ENCODE results near the gene ACBD6. TPM values are rescaled to one million over a fixed set of nuclear protein-coding genes. Genes with fewer than 3 reads are reported as not detected.
"Not testable (repeated sequence)": the region's sequence is repeated elsewhere in the genome, so short reads cannot be mapped to it uniquely, and the experiment has no call there.

Gene ACBD6
- total and polyA plus RNA-seq, 7 donors, result 12.6 to 20.4 (median 17.3) TPM

- intact Hi-C loops (cut with DNase I), result no loop called here
- no peak for ATAC-seq
These were observed 34.1 kb downstream of the ACBD6 start for GRCh38 chr1:180468311-180468710.

GRCh38 chr1:180462102-180462501 lies 40.3 kb downstream of the ACBD6 start:
- H3K36me3 ChIP-seq (ENCODE audit: insufficient read depth in 1 of 2, low read depth in 1 of 2), result no peaks in the 10 kb centered on the region
- WGBS, 3 donors, result 82 to 95% (median 83%) methylated on average over 3 of the region's 3 CpGs
- H3K27ac ChIP-seq, result no peak overlapping the region
- H3K27me3 ChIP-seq (ENCODE audit: insufficient read depth in 3 of 3, low read length in 2 of 3), result no peaks in the 10 kb centered on the region
- DNase-seq (no peak), ATAC-seq (no peak)
- intact Hi-C loops (cut with DNase I), result no loop called here
- TF ChIP-seq CTCF (IDR thresholded peaks at IDR 0.05), result no peak
- peaks cover 27% of the 10 kb centered on the region for H3K9me3 ChIP-seq
- H3K4me1 ChIP-seq, result no peaks in the 10 kb centered on the region
- no peak overlapping the region for H3K4me3 ChIP-seq

More at GRCh38 chr1:180468311-180468710, 34.1 kb downstream of the ACBD6 start:
- no peak for TF ChIP-seq CTCF (IDR thresholded peaks at IDR 0.05)
- no peaks in the 10 kb centered on the region for H3K4me1 ChIP-seq
- 75 to 93% (median 81%) methylated on average over 5 of the region's 5 CpGs for WGBS, 3 donors
- H3K36me3 ChIP-seq (ENCODE audit: insufficient read depth in 1 of 2, low read depth in 1 of 2), result no peaks in the 10 kb centered on the region
- H3K27me3 ChIP-seq (ENCODE audit: insufficient read depth in 3 of 3, low read length in 2 of 3), result no peaks in the 10 kb centered on the region
- DNase-seq, result no peak
- H3K9me3 ChIP-seq, result peaks cover 12% of the 10 kb centered on the region
- no peak overlapping the region for H3K27ac ChIP-seq
- H3K4me3 ChIP-seq, result no peak overlapping the region

DNA sequence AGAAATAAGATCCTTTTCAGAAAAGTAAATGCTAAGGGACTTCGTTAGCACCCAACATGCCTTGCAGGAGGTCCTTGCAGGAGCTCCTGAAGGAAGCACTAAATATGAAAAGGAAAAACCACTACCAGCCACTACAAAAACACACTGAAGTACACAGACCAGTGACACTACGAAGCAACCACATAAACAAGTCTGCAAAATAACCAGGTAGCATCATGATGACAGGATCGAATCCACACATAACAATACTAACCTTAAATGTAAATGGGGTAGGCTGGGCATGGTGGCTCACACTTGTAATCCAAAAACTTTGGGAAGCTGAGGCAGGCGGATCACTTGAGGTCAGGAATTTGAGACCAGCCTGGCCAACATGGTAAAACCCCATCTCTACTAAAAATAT lies 40.7 kb downstream of the ACBD6 start:
- H3K4me3 ChIP-seq; H3K27me3 ChIP-seq (ENCODE audit: insufficient read depth in 3 of 3, low read length in 2 of 3); DNase-seq; ATAC-seq; H3K36me3 ChIP-seq (ENCODE audit: insufficient read depth in 1 of 2, low read depth in 1 of 2); H3K4me1 ChIP-seq; intact Hi-C loops (cut with DNase I); H3K27ac ChIP-seq: not testable (repeated sequence)
- peaks cover 27% of the 10 kb centered on the region for H3K9me3 ChIP-seq
- 98 to 99% (median 98%) methylated on average over 4 of the region's 4 CpGs for WGBS, 3 donors

DNA sequence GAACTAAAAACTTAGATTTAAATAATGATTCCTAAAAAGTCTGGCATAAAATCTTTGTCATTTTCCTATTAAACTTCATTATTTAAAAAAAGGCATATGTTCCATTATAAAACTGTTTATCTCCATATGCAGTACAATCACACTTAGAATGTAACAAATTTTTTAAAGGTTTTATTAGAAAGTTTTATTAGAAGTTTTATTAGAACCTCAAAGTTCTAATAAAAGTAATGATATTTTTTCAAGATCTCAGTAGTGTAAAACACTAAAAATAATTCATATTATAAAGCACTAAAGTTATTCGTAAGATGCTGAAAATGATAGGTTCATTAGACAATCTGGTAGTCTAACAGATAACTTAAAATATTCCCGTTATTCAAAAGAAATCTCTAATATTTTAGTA lies 43.6 kb downstream of the ACBD6 start:
- 66 to 90% (median 69%) methylated on average over 2 of the region's 2 CpGs for WGBS, 3 donors

DNA sequence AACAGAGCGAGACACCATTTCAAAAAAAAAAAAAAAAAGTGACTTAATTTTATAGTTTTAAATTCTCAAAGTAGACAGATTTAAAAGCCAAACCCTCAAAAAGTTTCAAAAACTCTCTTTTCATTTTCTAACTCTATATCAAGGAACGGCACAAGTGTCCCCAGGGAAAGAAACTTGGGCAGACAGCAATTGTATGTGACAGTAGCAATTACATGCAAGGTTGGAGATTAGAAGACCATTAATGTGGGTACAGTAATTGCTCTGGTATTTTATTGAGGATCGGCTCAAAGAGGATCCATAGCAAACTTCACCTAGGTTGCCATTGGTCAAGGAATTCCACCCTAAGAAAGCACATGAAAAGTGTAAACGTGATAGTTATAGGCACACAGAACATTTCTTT lies 46.2 kb downstream of the ACBD6 start:
- no peaks in the 10 kb centered on the region for H3K36me3 ChIP-seq (ENCODE audit: insufficient read depth in 1 of 2, low read depth in 1 of 2)
- DNase-seq, result no peak
- no peak overlapping the region for H3K4me3 ChIP-seq
- no peaks in the 10 kb centered on the region for H3K4me1 ChIP-seq
- TF ChIP-seq CTCF (IDR thresholded peaks at IDR 0.05), result no peak
- no peak overlapping the region for H3K27ac ChIP-seq
- WGBS, 3 donors, result 80 to 87% (median 82%) methylated on average over 4 of the region's 4 CpGs
- peaks cover 5% of the 10 kb centered on the region for H3K9me3 ChIP-seq
- intact Hi-C loops (cut with DNase I), result no loop called here
- H3K27me3 ChIP-seq (ENCODE audit: insufficient read depth in 3 of 3, low read length in 2 of 3), result no peaks in the 10 kb centered on the region
- ATAC-seq, result no peak

More for the DNA sequence above, 43.6 kb downstream of the ACBD6 start:
- Histone ChIP-seq H3K27ac (no peak overlapping the region), H3K27me3 (ENCODE audit: insufficient read depth in 3 of 3, low read length in 2 of 3) (no peaks in the 10 kb centered on the region), H3K36me3 (ENCODE audit: insufficient read depth in 1 of 2, low read depth in 1 of 2) (no peaks in the 10 kb centered on the region), H3K4me1 (no peaks in the 10 kb centered on the region), H3K9me3 (peaks cover 15% of the 10 kb centered on the region), H3K4me3 (no peak overlapping the region)
- DNase-seq, result no peak
- ATAC-seq, result no peak
- TF ChIP-seq CTCF (IDR thresholded peaks at IDR 0.05), result no peak
- intact Hi-C loops (cut with DNase I), result no loop called here
